H1 (cell line): ENCODE data around the gene NT5E. TPM values are rescaled to one million over a fixed set of nuclear protein-coding genes. Genes with fewer than 3 reads are reported as not detected.

Experiments
- CTCF ChIA-PET: fragments of 300-600 bp; sonication (Branson Sonifier 250); formaldehyde crosslinking; loops from one replicate; lab custom pipeline; 2021; ENCODE audit not compliant: partially characterized antibody; lab: Charles Lee
- POLR2A ChIA-PET: fragments of 300-600 bp; sonication (Branson Sonifier 250); formaldehyde crosslinking; loops from one replicate; lab custom pipeline; 2021; ENCODE audit warnings: inconsistent platforms; ENCODE audit not compliant: partially characterized antibody; lab: Charles Lee
- DNase-seq, 2 experiments: peaks; one replicate each; pipeline versions ENCODE4 v3.0.0 to v3.0.0-alpha.2; 2010 to 2022; ENCODE audit warnings: low spot score in 2 of 2, low read depth in 1 of 2, mixed read lengths in 1 of 2
- FAIRE-seq: peaks from 2 replicates; lab custom pipeline; 2011; peaks lifted over from hg19 to GRCh38; lab: Jason Lieb, UNC
- H2AFZ ChIP-seq: 2 replicates; pipeline ENCODE4 v1.8.1; 2012; ENCODE audit warnings: low read length, inconsistent platforms
- H2AK5ac ChIP-seq: 2 replicates; pipeline ENCODE4 v1.6.1; 2013; ENCODE audit warnings: low read depth, low read length
- H2BK120ac ChIP-seq: replicated peaks from 2 replicates; pipeline ENCODE3; 2013; ENCODE audit warnings: low read depth, low read length, inconsistent platforms
- H2BK12ac ChIP-seq: 2 replicates; pipeline ENCODE4 v1.6.1; 2013; ENCODE audit warnings: low read depth, low read length
- H2BK15ac ChIP-seq: 2 replicates; pipeline ENCODE4 v1.6.1; 2013; ENCODE audit warnings: low read length
- H2BK20ac ChIP-seq: 2 replicates; pipeline ENCODE4 v1.6.1; 2013; ENCODE audit warnings: low read length
- H2BK5ac ChIP-seq: 2 replicates; pipeline ENCODE4 v1.6.1; 2013; ENCODE audit warnings: low read depth, low read length
- H3K14ac ChIP-seq: 2 replicates; pipeline ENCODE4 v1.6.1; 2013; ENCODE audit warnings: inconsistent platforms; ENCODE audit not compliant: insufficient read length
- H3K18ac ChIP-seq: 2 replicates; pipeline ENCODE4 v1.6.1; 2013; ENCODE audit warnings: low read length; ENCODE audit errors: extremely low read depth
- H3K23ac ChIP-seq: 2 replicates; pipeline ENCODE4 v1.6.1; 2013; ENCODE audit warnings: inconsistent platforms; ENCODE audit not compliant: insufficient read length
- H3K23me2 ChIP-seq: 2 replicates; pipeline ENCODE4 v1.6.1; 2013; ENCODE audit warnings: low read depth, low read length
- H3K27ac ChIP-seq: 2 replicates; pipeline ENCODE4 v1.6.1; 2011; ENCODE audit warnings: low read depth, low read length, inconsistent platforms
- H3K27me3 ChIP-seq, 4 experiments: replicated peaks in 1 of 4; 1 replicate in 1 of 4; 2 replicates in 3 of 4; pipeline versions ENCODE4 v1.6.1 to v1.8.1; 2011 to 2013; ENCODE audit warnings: low read length in 3 of 4, mild to moderate bottlenecking in 3 of 4, inconsistent platforms in 2 of 4, mixed read lengths in 2 of 4, moderate library complexity in 1 of 4; ENCODE audit not compliant: control insufficient read depth in 3 of 4, insufficient read depth in 3 of 4; ENCODE audit errors: extremely low read depth in 1 of 4
- H3K36me3 ChIP-seq, 4 experiments: 2 replicates each; pipeline versions ENCODE4 v1.6.1 to v1.8.1; 2011 to 2013; ENCODE audit warnings: mild to moderate bottlenecking in 4 of 4, low read length in 3 of 4, moderate library complexity in 2 of 4, control low read depth in 1 of 4, inconsistent platforms in 1 of 4; ENCODE audit not compliant: insufficient read depth in 4 of 4, control insufficient read depth in 2 of 4
- H3K4ac ChIP-seq: replicated peaks from 2 replicates; pipeline ENCODE3; 2013; ENCODE audit warnings: low read length, low read depth, mixed read lengths, inconsistent platforms; ENCODE audit not compliant: insufficient read length
- H3K4me1 ChIP-seq, 4 experiments: replicated peaks in 1 of 4; 1 replicate in 1 of 4; 2 replicates in 3 of 4; pipeline versions ENCODE4 v1.6.1 to v1.8.1; 2011 to 2013; ENCODE audit warnings: low read length in 3 of 4, inconsistent platforms in 2 of 4, mixed read lengths in 1 of 4; ENCODE audit not compliant: insufficient read depth in 4 of 4, control insufficient read depth in 3 of 4
- H3K4me2 ChIP-seq, 2 experiments: 2 replicates each; pipeline versions ENCODE4 v1.6.1 to v1.8.1; 2011 to 2013; ENCODE audit warnings: low read depth in 2 of 2, low read length in 2 of 2, control low read depth in 1 of 2, inconsistent platforms in 1 of 2, mild to moderate bottlenecking in 1 of 2; ENCODE audit not compliant: insufficient read depth in 1 of 2
- H3K4me3 ChIP-seq, 4 experiments: fragments of 200-600, 300-600 bp in 1 of 4; sonication (generic), shearing (Covaris generic), sonication (Bioruptor Twin) in 1 of 4; 2 replicates each; pipeline versions ENCODE4 v1.5.1 to v1.8.1; 2011 to 2016; ENCODE audit warnings: low read length in 4 of 4, low read depth in 3 of 4, control low read depth in 2 of 4, inconsistent platforms in 2 of 4, mild to moderate bottlenecking in 2 of 4, mixed read lengths in 1 of 4, moderate library complexity in 1 of 4; ENCODE audit not compliant: insufficient read depth in 2 of 4; ENCODE audit errors: extremely low read depth in 1 of 4
- H3K56ac ChIP-seq: replicated peaks from 2 replicates; pipeline ENCODE3; 2013; ENCODE audit warnings: low read depth, mild to moderate bottlenecking, mixed read lengths, low read length, inconsistent platforms; ENCODE audit not compliant: insufficient read length
- H3K79me1 ChIP-seq: 2 replicates; pipeline ENCODE4 v1.6.1; 2013; ENCODE audit warnings: low read depth, low read length, control low read depth
- H3K79me2 ChIP-seq, 2 experiments: 2 replicates each; pipeline versions ENCODE4 v1.6.1 to v1.8.1; 2012 to 2013; ENCODE audit warnings: low read length in 2 of 2, mild to moderate bottlenecking in 2 of 2, inconsistent platforms in 1 of 2; ENCODE audit not compliant: insufficient read depth in 2 of 2, control insufficient read depth in 1 of 2
- H3K9ac ChIP-seq, 4 experiments: replicated peaks in 1 of 4; 1 replicate in 1 of 4; 2 replicates in 3 of 4; pipeline versions ENCODE4 v1.6.1 to v1.8.1; 2011 to 2013; ENCODE audit warnings: low read depth in 3 of 4, low read length in 3 of 4, control low read depth in 2 of 4, mild to moderate bottlenecking in 2 of 4, moderate library complexity in 2 of 4, inconsistent platforms in 1 of 4; ENCODE audit errors: extremely low read depth in 1 of 4
- H3K9me3 ChIP-seq, 2 experiments: 2 replicates each; pipeline versions ENCODE4 v1.6.1 to v1.8.1; 2012 to 2013; ENCODE audit warnings: mild to moderate bottlenecking in 2 of 2, moderate library complexity in 2 of 2, control low read depth in 1 of 2, inconsistent platforms in 1 of 2, low read depth in 1 of 2, low read length in 1 of 2, mixed read lengths in 1 of 2; ENCODE audit not compliant: insufficient read depth in 2 of 2
- H4K20me1 ChIP-seq, 2 experiments: replicated peaks in 1 of 2; 2 replicates each; pipeline versions ENCODE3 to v1.8.1; 2011 to 2013; ENCODE audit warnings: inconsistent platforms in 2 of 2, low read length in 2 of 2, mild to moderate bottlenecking in 1 of 2; ENCODE audit not compliant: insufficient read depth in 2 of 2, control insufficient read depth in 1 of 2
- H4K5ac ChIP-seq: 2 replicates; pipeline ENCODE4 v1.6.1; 2013; ENCODE audit warnings: low read length, low read depth, mixed read lengths, inconsistent platforms; ENCODE audit not compliant: insufficient read length
- H4K8ac ChIP-seq: 2 replicates; pipeline ENCODE4 v1.8.0; 2013; ENCODE audit warnings: mild to moderate bottlenecking, moderate library complexity, low read length, inconsistent platforms; ENCODE audit not compliant: insufficient read depth; ENCODE audit errors: extremely low read depth
- H4K91ac ChIP-seq: replicated peaks from 2 replicates; pipeline ENCODE3; 2013; ENCODE audit warnings: low read length, mixed read lengths, inconsistent platforms; ENCODE audit not compliant: insufficient read length
- ASH2L ChIP-seq: fragments of 200-600, 300-600 bp; sonication (generic); IDR thresholded peaks from one replicate; pipeline ENCODE4 v1.7.1; 2017; ENCODE audit warnings: low read length
- CBX5 ChIP-seq: fragments of 300-800, 300-1000 bp; sonication (generic); IDR thresholded peaks from 2 replicates; pipeline ENCODE4 v1.7.1; 2016; ENCODE audit warnings: antibody characterized with exemption, low read length, low read depth
- CBX8 ChIP-seq: fragments of 300-800, 300-1000 bp; sonication (generic); IDR thresholded peaks from 2 replicates; pipeline ENCODE4 v1.7.1; 2016; ENCODE audit warnings: low read depth, low read length, borderline replicate concordance
- EP300 ChIP-seq, 2 experiments: IDR thresholded peaks; 1 replicate in 1 of 2; 2 replicates in 1 of 2; pipeline ENCODE4 v1.6.1; 2011 to 2012; ENCODE audit warnings: low read depth in 2 of 2, low read length in 2 of 2, mild to moderate bottlenecking in 2 of 2, borderline replicate concordance in 1 of 2, inconsistent platforms in 1 of 2, moderate library complexity in 1 of 2
- NRF1 ChIP-seq: IDR thresholded peaks from 2 replicates; pipeline ENCODE4 v1.6.1; 2011; ENCODE audit warnings: mild to moderate bottlenecking, low read depth, low read length, improper control_type of control experiment
- POLR2A ChIP-seq, 2 experiments: IDR thresholded peaks; 1 replicate in 1 of 2; 2 replicates in 1 of 2; pipeline ENCODE4 v1.6.1; 2011; ENCODE audit warnings: low read depth in 2 of 2, low read length in 2 of 2, mild to moderate bottlenecking in 2 of 2; ENCODE audit errors: control extremely low read depth in 1 of 2
- RBBP5 ChIP-seq: IDR thresholded peaks from 2 replicates; pipeline ENCODE4 v1.7.1; 2012; ENCODE audit warnings: low read depth, mild to moderate bottlenecking, inconsistent platforms, low read length, moderate library complexity, borderline replicate concordance
- TAF1 ChIP-seq: IDR thresholded peaks from 2 replicates; pipeline ENCODE4 v1.6.1; 2011; ENCODE audit warnings: mild to moderate bottlenecking, low read depth, low read length
- WGBS, 2 experiments: shearing (Covaris generic) in 1 of 2; methylation state at CpG; one replicate each; pipeline versions ENCODE4 v1.1.6 to v1.1.7; 2013 to 2015; ENCODE audit warnings: low lambda C conversion rate in 2 of 2, mixed read lengths in 2 of 2, inconsistent platforms in 1 of 2, low coverage in 1 of 2, missing lambda C conversion rate in 1 of 2; ENCODE audit not compliant: insufficient replicate concordance in 2 of 2, insufficient coverage in 1 of 2, insufficient read length in 1 of 2; ENCODE audit errors: extremely low coverage in 1 of 2, missing lambda C conversion rate in 1 of 2; 5-methylcytosine and 5-hydroxymethylcytosine counted together
- polyA plus RNA-seq, 7 experiments: library from polyadenylated mRNA; depleted of rRNA in 3 of 7; stranded (reverse) in 5 of 7; unstranded in 2 of 7; fragments of >200 nt in 5 of 7; fragments of 200-250 nt in 2 of 7; gene quantifications; 1 replicate in 5 of 7; 2 replicates in 1 of 7; 4 replicates in 1 of 7; pipeline versions ENCODE4 v1.2.1 to v1.2.3, GENCODE V29; 2011 to 2013; ENCODE audit warnings: missing spikeins in 2 of 7, mixed read lengths in 2 of 7
- total RNA-seq: library from RNA; stranded (reverse); fragmentation: NEBNext Ultra II Directional; extraction: Animal tissue kit (Norgen Biotek cat#: 25700); gene quantifications from 2 replicates; pipeline ENCODE4 v1.2.1, GENCODE V29; 2021

The NT5E gene
- total and polyA plus RNA-seq, 2 of the 8 experiments (the other 6 are each of a cell fraction or from before 2014, with no cell fraction given) = 0.74 to 1.5 TPM

DNA sequence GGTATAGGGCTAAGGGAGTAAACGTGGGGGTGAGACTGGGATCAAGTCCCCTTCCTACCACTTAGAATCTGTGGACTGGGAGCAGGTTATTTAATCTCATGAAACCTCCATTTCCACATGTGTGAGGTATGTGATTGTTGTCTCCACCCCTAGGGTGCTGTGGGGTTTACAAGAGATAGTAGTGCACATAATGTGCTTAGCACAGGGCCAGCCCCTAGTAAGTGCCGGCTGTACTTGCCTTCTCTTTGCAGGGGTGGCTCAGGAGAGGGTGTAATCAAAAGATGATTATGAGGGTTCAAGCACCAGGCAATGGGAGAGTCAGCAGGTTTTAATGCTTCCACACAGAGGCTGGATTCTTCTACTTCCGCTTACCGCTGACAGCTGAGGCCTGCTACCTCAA is 6.9 kb downstream of the NT5E start:
- Histone ChIP-seq H3K9ac (no peak overlapping the region), H3K4me2 (no peak overlapping the region), H3K79me2 (no peaks in the 10 kb centered on the region)

More for the DNA sequence above, 6.9 kb downstream of the NT5E start:
- H3K36me3 ChIP-seq = no peaks in the 10 kb centered on the region
- H3K23ac ChIP-seq = no peak overlapping the region
- TF ChIP-seq TAF1 (no peak), ASH2L (no peak), CBX5 (no peak), RBBP5 (no peak), CBX8 (no peak), NRF1 (no peak), POLR2A (IDR thresholded peaks at IDR 0.05; ENCODE audit: control extremely low read depth in 1 of 2, low read depth in 2 of 2, low read length in 2 of 2) (no peak), EP300 (IDR thresholded peaks at IDR 0.05; ENCODE audit: borderline replicate concordance in 1 of 2, low read depth in 2 of 2, low read length in 2 of 2) (no peak)
- H2BK15ac ChIP-seq = no peak overlapping the region
- no peak overlapping the region for H4K5ac ChIP-seq
- no peak overlapping the region for H3K4me3 ChIP-seq
- peaks cover 0 to 10% (median 3%) of the 10 kb centered on the region in 4 experiments; a peak in 4 of 7 replicates for H3K4me1 ChIP-seq
- ChIA-PET POLR2A (interaction anchor here (0.7 kb wide), 1 partner anchor 222 kb away, joined by 3 read pairs; no protein-coding TSS in a partner anchor), CTCF (interaction anchor here (0.7 to 3.4 kb wide), 3 partner anchors 21 to 80 kb away, joined by 3 to 22 read pairs (median 8); no protein-coding TSS in a partner anchor)
- no peak overlapping the region for H3K18ac ChIP-seq
- H3K79me1 ChIP-seq = no peaks in the 10 kb centered on the region
- 89% methylated on average over 4 of the region's 4 CpGs; no CpG with 5 or more reads in 1 of the 2 experiments for WGBS, 2 experiments
- no peaks in the 10 kb centered on the region for H4K20me1 ChIP-seq
- DNase-seq (no peak), FAIRE-seq (no peak)
- no peak overlapping the region for H2BK12ac ChIP-seq
- no peak overlapping the region for H3K14ac ChIP-seq
- no peak overlapping the region for H2AFZ ChIP-seq
- peaks cover 0 to 9% (median 7%) of the 10 kb centered on the region in 4 experiments; a peak in 5 of 7 replicates for H3K27me3 ChIP-seq
- no peak overlapping the region for H2BK120ac ChIP-seq
- no peak overlapping the region for H3K56ac ChIP-seq
- no peak overlapping the region for H3K4ac ChIP-seq
- no peak overlapping the region for H2BK20ac ChIP-seq
- no peaks in the 10 kb centered on the region for H3K9me3 ChIP-seq
- no peak overlapping the region for H2BK5ac ChIP-seq
- H4K91ac ChIP-seq = no peak overlapping the region
- H3K23me2 ChIP-seq = no peaks in the 10 kb centered on the region
- no peak overlapping the region for H4K8ac ChIP-seq
- no peak overlapping the region for H3K27ac ChIP-seq
- H2AK5ac ChIP-seq = no peak overlapping the region; the same call in 1 of the 2 replicates
